Measurements from ENCODE around the gene AP5B1. TPM values are rescaled to one million over a fixed set of nuclear protein-coding genes. Genes with fewer than 3 reads are reported as not detected.

Gene AP5B1
- total RNA-seq, 3 donors from 2014 or later (not counting 1 experiment from before 2014, with no cell fraction given), result 13.9 to 22.5 (median 21.3) TPM

DNA sequence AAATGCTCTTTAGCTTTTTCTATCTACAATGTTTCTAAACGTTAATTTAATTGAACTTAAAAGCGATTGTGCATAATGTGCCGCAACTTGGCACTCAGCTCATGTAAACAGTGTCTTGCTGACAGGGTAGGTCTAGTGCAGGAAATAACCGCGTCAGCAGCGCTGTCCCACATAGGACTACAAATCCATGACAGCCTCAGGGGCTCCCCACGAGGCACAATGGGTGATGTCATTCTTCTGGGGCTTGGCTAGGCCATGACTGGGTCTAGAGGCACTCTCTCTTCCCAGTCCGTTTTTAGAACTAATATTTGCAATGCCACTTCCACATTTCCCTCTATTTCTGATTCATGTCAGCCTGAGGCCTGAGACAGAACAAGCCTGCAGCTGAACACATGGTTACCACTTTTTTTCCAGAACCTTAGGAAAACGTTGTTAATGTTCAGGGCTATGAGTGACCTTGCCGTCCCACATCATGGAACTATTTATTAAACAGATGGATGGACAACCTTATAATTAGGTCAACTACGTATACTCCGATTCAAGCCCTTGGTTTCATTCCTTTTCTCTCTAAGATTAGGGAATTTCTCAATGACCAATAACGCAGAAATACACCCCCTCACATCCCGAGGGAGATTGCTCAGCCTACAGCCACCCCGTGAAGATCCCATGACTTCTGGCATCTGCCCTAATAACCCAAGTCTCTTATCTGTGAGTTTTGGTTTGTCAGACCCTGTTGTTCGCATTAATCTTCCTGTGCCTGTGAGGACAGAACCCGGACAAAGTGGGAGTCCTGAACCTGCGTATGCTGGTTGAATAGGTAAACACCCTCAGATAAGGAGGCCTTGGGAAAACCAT lies 33.6 kb upstream of the AP5B1 start:
- H3K27ac ChIP-seq (ENCODE audit: low read length), result no peak overlapping the region
- no peaks in the 10 kb centered on the region for H3K27me3 ChIP-seq (ENCODE audit: control insufficient read depth, insufficient read depth, low read length)
- intact Hi-C loops (cut with micrococcal nuclease), result no loop called here
- DNase-seq (no peak), ATAC-seq (no peak)
- no peak overlapping the region for H3K4me3 ChIP-seq (ENCODE audit: low read length)
- peaks cover 14% of the 10 kb centered on the region for H3K4me1 ChIP-seq (ENCODE audit: control insufficient read depth, insufficient read depth, low read length)
- H3K27me3 Mint-ChIP-seq (ENCODE audit: low read depth in 2 of 2), result peaks cover 0 to 2% of the 10 kb centered on the region in 2 donors
- TF ChIP-seq, protein P1, sequence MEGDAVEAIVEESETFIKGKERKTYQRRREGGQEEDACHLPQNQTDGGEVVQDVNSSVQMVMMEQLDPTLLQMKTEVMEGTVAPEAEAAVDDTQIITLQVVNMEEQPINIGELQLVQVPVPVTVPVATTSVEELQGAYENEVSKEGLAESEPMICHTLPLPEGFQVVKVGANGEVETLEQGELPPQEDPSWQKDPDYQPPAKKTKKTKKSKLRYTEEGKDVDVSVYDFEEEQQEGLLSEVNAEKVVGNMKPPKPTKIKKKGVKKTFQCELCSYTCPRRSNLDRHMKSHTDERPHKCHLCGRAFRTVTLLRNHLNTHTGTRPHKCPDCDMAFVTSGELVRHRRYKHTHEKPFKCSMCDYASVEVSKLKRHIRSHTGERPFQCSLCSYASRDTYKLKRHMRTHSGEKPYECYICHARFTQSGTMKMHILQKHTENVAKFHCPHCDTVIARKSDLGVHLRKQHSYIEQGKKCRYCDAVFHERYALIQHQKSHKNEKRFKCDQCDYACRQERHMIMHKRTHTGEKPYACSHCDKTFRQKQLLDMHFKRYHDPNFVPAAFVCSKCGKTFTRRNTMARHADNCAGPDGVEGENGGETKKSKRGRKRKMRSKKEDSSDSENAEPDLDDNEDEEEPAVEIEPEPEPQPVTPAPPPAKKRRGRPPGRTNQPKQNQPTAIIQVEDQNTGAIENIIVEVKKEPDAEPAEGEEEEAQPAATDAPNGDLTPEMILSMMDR (IDR thresholded peaks at IDR 0.05), result no peak
- peaks cover 14% of the 10 kb centered on the region in 2 donors for H3K4me1 Mint-ChIP-seq
- H3K36me3 ChIP-seq (ENCODE audit: control insufficient read depth, insufficient read depth, low read length), result no peaks in the 10 kb centered on the region
- H3K36me3 Mint-ChIP-seq, result no peaks in the 10 kb centered on the region
- H3K9me3 ChIP-seq (ENCODE audit: control insufficient read depth, insufficient read depth, low read length), result no peaks in the 10 kb centered on the region
- H3K4me3 Mint-ChIP-seq, result no peak overlapping the region
- 82% methylated on average over 18 of the region's 18 CpGs for WGBS (ENCODE audit: insufficient coverage)
- no peaks in the 10 kb centered on the region for H3K9me3 Mint-ChIP-seq
- peak overlapping the region in 1 of 2 donors; percentile 22 for H3K27ac Mint-ChIP-seq

DNA sequence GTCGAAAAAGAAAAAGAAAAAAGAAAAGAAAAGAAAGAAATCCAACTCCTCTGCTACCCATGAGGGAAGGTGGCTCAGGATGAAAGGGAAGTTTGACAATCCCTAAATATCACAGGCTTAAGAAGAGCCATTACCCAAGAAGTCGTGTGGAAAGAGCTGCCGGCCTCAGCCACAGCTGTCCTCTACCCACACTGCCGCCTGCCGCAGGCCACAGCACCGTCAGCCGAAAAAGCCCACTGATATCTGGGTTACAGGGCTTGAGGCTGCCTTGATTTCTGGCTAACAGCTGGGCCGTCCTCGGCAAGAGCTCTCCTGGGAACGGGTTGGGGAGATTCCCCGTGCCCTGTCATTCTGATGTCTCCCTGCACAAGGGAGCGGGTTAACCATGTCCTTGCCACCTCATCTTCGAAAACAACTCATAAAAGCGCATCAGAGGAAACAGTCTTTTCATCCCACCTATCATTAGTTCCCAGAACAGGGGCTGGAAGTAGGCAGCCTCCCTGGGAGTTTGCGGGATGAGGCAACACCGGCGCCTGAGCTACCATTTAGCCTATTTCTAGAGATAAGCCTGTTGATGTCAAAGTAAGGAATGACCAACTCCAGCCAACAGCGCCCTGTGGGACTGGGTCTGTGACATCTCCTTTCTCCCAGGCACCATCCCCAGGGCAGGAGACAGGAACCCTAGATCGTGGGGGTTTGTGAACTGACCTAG lies 31.1 kb upstream of the AP5B1 start:
- intact Hi-C loops (cut with micrococcal nuclease), result no loop called here
- H3K36me3 Mint-ChIP-seq, result no peaks in the 10 kb centered on the region
- H3K4me3 ChIP-seq (ENCODE audit: low read length), result no peak overlapping the region
- no peak overlapping the region for H3K27ac Mint-ChIP-seq
- H3K27me3 ChIP-seq (ENCODE audit: control insufficient read depth, insufficient read depth, low read length), result no peaks in the 10 kb centered on the region
- no peak overlapping the region for H3K27ac ChIP-seq (ENCODE audit: low read length)
- no peaks in the 10 kb centered on the region for H3K36me3 ChIP-seq (ENCODE audit: control insufficient read depth, insufficient read depth, low read length)
- DNase-seq (no peak), ATAC-seq (no peak)
- H3K4me3 Mint-ChIP-seq, result no peak overlapping the region
- peaks cover under 1% of the 10 kb centered on the region for H3K4me1 ChIP-seq (ENCODE audit: control insufficient read depth, insufficient read depth, low read length)
- WGBS (ENCODE audit: insufficient coverage), result 91% methylated on average over 17 of the region's 19 CpGs
- peaks cover 0 to 8% of the 10 kb centered on the region in 2 donors for H3K27me3 Mint-ChIP-seq (ENCODE audit: low read depth in 2 of 2)
- TF ChIP-seq, protein P1 (IDR thresholded peaks at IDR 0.05), result no peak
- peaks cover 5% of the 10 kb centered on the region in 2 donors for H3K4me1 Mint-ChIP-seq
- no peaks in the 10 kb centered on the region for H3K9me3 ChIP-seq (ENCODE audit: control insufficient read depth, insufficient read depth, low read length)
- H3K9me3 Mint-ChIP-seq, result no peaks in the 10 kb centered on the region

DNA sequence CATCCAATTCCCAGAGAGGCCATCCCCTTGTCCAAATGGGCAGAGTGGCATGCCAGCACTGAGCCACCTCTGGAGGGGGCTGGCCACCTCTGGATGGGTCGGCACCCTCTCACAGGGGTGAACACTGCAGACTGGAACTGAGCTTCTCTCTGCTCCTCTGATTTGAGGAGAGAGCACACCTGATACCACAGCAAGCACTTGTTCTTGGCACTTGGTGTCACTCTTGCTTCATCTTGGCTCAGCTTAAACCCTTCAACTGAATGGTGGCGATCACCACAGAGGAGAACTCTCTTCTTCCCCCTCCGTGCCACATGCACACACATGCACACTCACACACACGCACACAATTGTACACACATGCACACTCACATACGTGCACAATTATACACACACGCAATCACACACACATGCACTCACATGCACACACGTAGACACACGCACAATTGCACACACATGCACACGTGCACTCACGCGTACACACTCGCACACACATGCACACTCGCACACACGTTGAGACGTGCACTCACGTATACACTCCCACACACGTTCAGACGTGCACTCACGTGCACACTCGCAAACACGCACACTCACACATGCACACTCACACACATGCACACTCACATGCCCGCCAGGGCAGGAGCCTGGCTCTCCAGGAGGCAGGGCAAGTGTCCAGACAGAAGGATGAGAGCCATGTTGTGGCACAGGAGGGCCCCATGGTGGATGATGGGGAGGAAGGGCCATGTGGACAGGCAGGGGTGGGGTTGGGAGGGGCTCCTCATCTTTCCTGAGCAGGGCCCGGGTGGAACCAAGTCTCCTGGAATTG lies 29.5 kb upstream of the AP5B1 start:
- no peak overlapping the region for H3K4me3 Mint-ChIP-seq
- no peaks in the 10 kb centered on the region for H3K4me1 Mint-ChIP-seq
- H3K4me3 ChIP-seq (ENCODE audit: low read length), result no peak overlapping the region
- no peaks in the 10 kb centered on the region for H3K36me3 Mint-ChIP-seq
- WGBS (ENCODE audit: insufficient coverage), result 89% methylated on average over 23 of the region's 23 CpGs
- ATAC-seq, result peak; percentile 21 to 62 (median 55)
- H3K27me3 Mint-ChIP-seq (ENCODE audit: low read depth in 2 of 2), result peaks cover 0 to 9% of the 10 kb centered on the region in 2 donors
- H3K9me3 ChIP-seq (ENCODE audit: control insufficient read depth, insufficient read depth, low read length), result no peaks in the 10 kb centered on the region
- H3K27me3 ChIP-seq (ENCODE audit: control insufficient read depth, insufficient read depth, low read length), result no peaks in the 10 kb centered on the region
- no peaks in the 10 kb centered on the region for H3K36me3 ChIP-seq (ENCODE audit: control insufficient read depth, insufficient read depth, low read length)
- no peaks in the 10 kb centered on the region for H3K9me3 Mint-ChIP-seq
- intact Hi-C loops (cut with micrococcal nuclease), result no loop called here
- TF ChIP-seq, protein P1 (IDR thresholded peaks at IDR 0.05), result no peak
- peak in 1 of 2 donors; percentile 60 for DNase-seq
- H3K4me1 ChIP-seq (ENCODE audit: control insufficient read depth, insufficient read depth, low read length), result no peaks in the 10 kb centered on the region
- H3K27ac ChIP-seq (ENCODE audit: low read length), result no peak overlapping the region
- no peak overlapping the region for H3K27ac Mint-ChIP-seq

Measured in natural killer cell (primary cell).